ENCODE results near the gene CYREN.
A peak's percentile ranks its signal among the peaks of the same experiment; 100 is the strongest.
"Not testable (repeated sequence)": the region's sequence is repeated elsewhere in the genome, so short reads cannot be mapped to it uniquely, and the experiment has no call there.

The CYREN gene

GRCh38 chr7:135175931-135176330 is 5.4 kb upstream of the CYREN start:
- DNase-seq = no peak

- DNase-seq = no peak
These were observed 4.4 kb upstream of the CYREN start for GRCh38 chr7:135174941-135175340.

GRCh38 chr7:135173916-135174315 is 3.4 kb upstream of the CYREN start:
- not testable (repeated sequence) for DNase-seq

- not testable (repeated sequence) for DNase-seq
These were observed 1.2 kb upstream of the CYREN start for GRCh38 chr7:135171581-135172291.

GRCh38 chr7:135170998-135171481 is 533 bp upstream of the CYREN start:
- not testable (repeated sequence) for DNase-seq

- DNase-seq = no peak
These were observed 588 bp downstream of the CYREN start for GRCh38 chr7:135169964-135170273.

GRCh38 chr7:135169141-135169963 is 1.2 kb downstream of the CYREN start:
- DNase-seq = peak; percentile 61

GRCh38 chr7:135168489-135169140 is 1.9 kb downstream of the CYREN start:
- no peak for DNase-seq

- DNase-seq = peak; percentile 38
These were observed 2.5 kb downstream of the CYREN start for GRCh38 chr7:135168001-135168400.

GRCh38 chr7:135167365-135167917 is 3.1 kb downstream of the CYREN start:
- DNase-seq = no peak

GRCh38 chr7:135166338-135166990 is 4.0 kb downstream of the CYREN start:
- DNase-seq = no peak

- DNase-seq = no peak
These were observed 4.6 kb downstream of the CYREN start for GRCh38 chr7:135165862-135166261.

- DNase-seq = no peak
These were observed 6.0 kb downstream of the CYREN start for GRCh38 chr7:135164357-135165061.

- DNase-seq = no peak
These were observed 8.0 kb downstream of the CYREN start for GRCh38 chr7:135162382-135163001.

GRCh38 chr7:135161669-135162068 is 8.8 kb downstream of the CYREN start:
- DNase-seq = no peak

- DNase-seq = no peak
These were observed 9.5 kb downstream of the CYREN start for GRCh38 chr7:135160858-135161653.

GRCh38 chr7:135160098-135160857 is 10.2 kb downstream of the CYREN start:
- DNase-seq = no peak

GRCh38 chr7:135159359-135160085 is 11.0 kb downstream of the CYREN start:
- no peak for DNase-seq

- DNase-seq = no peak
These were observed 11.6 kb downstream of the CYREN start for GRCh38 chr7:135158874-135159273.

All from activated CD8-positive, alpha-beta memory T cell treated with anti-CD3 and anti-CD28 coated beads, Interleukin-2, amount 50 U/mL, for 4 hours (primary cell).